ENCODE measurements around the gene ST6GALNAC3.

DNA sequence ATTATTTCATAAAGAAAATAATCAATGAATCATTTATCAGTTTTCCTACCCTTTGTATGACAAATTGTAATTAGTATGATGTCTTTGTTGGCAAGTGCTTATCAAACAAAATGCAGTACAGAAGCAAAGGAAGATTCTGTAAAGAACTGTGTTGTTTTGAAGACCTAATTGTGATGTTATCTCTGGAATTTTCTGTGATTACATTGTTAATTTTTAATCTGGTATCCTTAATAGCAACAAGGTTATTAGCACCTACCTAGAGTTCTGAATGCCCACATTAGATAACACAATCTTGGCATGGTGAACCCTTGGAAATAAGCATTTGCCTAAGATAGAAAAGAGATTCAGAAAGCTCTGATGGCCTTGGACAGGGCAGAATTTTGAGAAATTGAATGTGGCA lies 518.6 kb downstream of the ST6GALNAC3 start:
- TF ChIP-seq, protein P1, sequence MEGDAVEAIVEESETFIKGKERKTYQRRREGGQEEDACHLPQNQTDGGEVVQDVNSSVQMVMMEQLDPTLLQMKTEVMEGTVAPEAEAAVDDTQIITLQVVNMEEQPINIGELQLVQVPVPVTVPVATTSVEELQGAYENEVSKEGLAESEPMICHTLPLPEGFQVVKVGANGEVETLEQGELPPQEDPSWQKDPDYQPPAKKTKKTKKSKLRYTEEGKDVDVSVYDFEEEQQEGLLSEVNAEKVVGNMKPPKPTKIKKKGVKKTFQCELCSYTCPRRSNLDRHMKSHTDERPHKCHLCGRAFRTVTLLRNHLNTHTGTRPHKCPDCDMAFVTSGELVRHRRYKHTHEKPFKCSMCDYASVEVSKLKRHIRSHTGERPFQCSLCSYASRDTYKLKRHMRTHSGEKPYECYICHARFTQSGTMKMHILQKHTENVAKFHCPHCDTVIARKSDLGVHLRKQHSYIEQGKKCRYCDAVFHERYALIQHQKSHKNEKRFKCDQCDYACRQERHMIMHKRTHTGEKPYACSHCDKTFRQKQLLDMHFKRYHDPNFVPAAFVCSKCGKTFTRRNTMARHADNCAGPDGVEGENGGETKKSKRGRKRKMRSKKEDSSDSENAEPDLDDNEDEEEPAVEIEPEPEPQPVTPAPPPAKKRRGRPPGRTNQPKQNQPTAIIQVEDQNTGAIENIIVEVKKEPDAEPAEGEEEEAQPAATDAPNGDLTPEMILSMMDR (conservative IDR thresholded peaks at IDR 0.05; ENCODE audit: low read length), result no peak
- no peak for TF ChIP-seq EZH2phosphoT487 (IDR thresholded peaks at IDR 0.05; ENCODE audit: borderline replicate concordance, low read depth, low read length)

All from OCI-LY7 (cell line).